ENCODE results near the gene MRFAP1L1. TPM values are rescaled to one million over a fixed set of nuclear protein-coding genes. Genes with fewer than 3 reads are reported as not detected.
A peak's percentile ranks its signal among the peaks of the same experiment; 100 is the strongest.

Gene MRFAP1L1
- total and polyA plus RNA-seq, 10 of the 15 experiments (the other 5 are each of a cell fraction or from before 2014, with no cell fraction given), result 30.6 to 85.1 (median 52.9) TPM

GRCh38 chr4:6721121-6721520 is 11.5 kb upstream of the MRFAP1L1 start (continued):
- TF ChIP-seq NFIC (IDR thresholded peaks at IDR 0.05; ENCODE audit: low read depth, low read length) (no peak), CBX3 (IDR thresholded peaks at IDR 0.05; ENCODE audit: borderline replicate concordance, low read depth) (no peak), HDGF (IDR thresholded peaks at IDR 0.05) (no peak), YY1 (IDR thresholded peaks at IDR 0.05; ENCODE audit: low read depth, low read length) (no peak)

GRCh38 chr4:6720202-6720699 is 10.6 kb upstream of the MRFAP1L1 start:
- ChIA-PET RAD21 (ENCODE audit: unreplicated experiment) (interaction anchor here (0.6 to 7.4 kb wide), 15 partner anchors 14 to 350 kb away, joined by 3 to 155 read pairs (median 4); partner anchors contain the start of genes GRPEL1 and TADA2B), SMC1A (ENCODE audit: uncharacterized antibody, unreplicated experiment) (interaction anchor here (0.6 to 6.2 kb wide), 15 partner anchors 11 to 350 kb away, joined by 3 to 153 read pairs (median 5); partner anchors contain the start of gene GRPEL1), POLR2A (interaction anchor here (0.5 to 2.8 kb wide), 4 partner anchors 153 to 349 kb away, joined by 3 to 14 read pairs (median 4); partner anchors contain the start of gene GRPEL1), CTCF (interaction anchor here (0.6 to 9.8 kb wide), 33 partner anchors 11 to 365 kb away, joined by 3 to 277 read pairs (median 5); partner anchors contain the start of genes GRPEL1, MRFAP1L1 and TBC1D14)
- H3K9ac ChIP-seq (ENCODE audit: control insufficient read depth, insufficient read depth, low read length), result no peak overlapping the region
- H3K36me3 ChIP-seq (ENCODE audit: control insufficient read depth in 2 of 2, insufficient read depth in 2 of 2, low read length in 1 of 2), result no peaks in the 10 kb centered on the region
- H3K4me3 ChIP-seq, result no peak overlapping the region
- BruUV-seq (replicated peaks), result no TSS peak
- DNase-seq (ENCODE audit: low read depth, low spot score) (no peak), FAIRE-seq (peak; percentile 74), ATAC-seq (peak; percentile 82)
- in situ Hi-C loops (cut with MboI) (loop anchor here (5.0 kb wide), 2 partner anchors 147 to 352 kb away; no protein-coding TSS in a partner anchor), intact Hi-C loops (cut with micrococcal nuclease; ENCODE audit: unreplicated experiment) (loop anchor here (1.0 kb wide), 2 partner anchors 154 to 350 kb away; no protein-coding TSS in a partner anchor)
- peaks cover 18% of the 10 kb centered on the region for H3K79me2 ChIP-seq (ENCODE audit: control insufficient read depth, insufficient read depth, low read length)
- H3K4me1 ChIP-seq (ENCODE audit: control insufficient read depth, insufficient read depth, low read length), result peaks cover 7% of the 10 kb centered on the region
- H3K27me3 ChIP-seq (replicated peaks in 1 of 2; ENCODE audit: control insufficient read depth in 2 of 2, insufficient read depth in 2 of 2, low read length in 1 of 2), result no peaks in the 10 kb centered on the region
- WGBS (ENCODE audit: insufficient coverage, insufficient replicate concordance, low lambda C conversion rate, missing lambda C conversion rate), result 1% methylated on average over 14 of the region's 14 CpGs
- H3K27ac ChIP-seq (ENCODE audit: control insufficient read depth, insufficient read depth), result no peak overlapping the region
- H3K4me2 ChIP-seq (ENCODE audit: control insufficient read depth, insufficient read depth), result peak overlapping the region; percentile 38; the same call in 1 of the 2 replicates
- H4K20me1 ChIP-seq (ENCODE audit: control insufficient read depth, insufficient read depth), result peaks cover 3% of the 10 kb centered on the region; the same call in 1 of the 2 replicates
- H2AFZ ChIP-seq (ENCODE audit: control insufficient read depth, low read depth, low read length), result peak overlapping the region; percentile 50; the same call in 1 of the 2 replicates
- H3K9me3 ChIP-seq (replicated peaks; ENCODE audit: control insufficient read depth, insufficient read depth, low read length), result no peaks in the 10 kb centered on the region
- TF ChIP-seq, protein P1, sequence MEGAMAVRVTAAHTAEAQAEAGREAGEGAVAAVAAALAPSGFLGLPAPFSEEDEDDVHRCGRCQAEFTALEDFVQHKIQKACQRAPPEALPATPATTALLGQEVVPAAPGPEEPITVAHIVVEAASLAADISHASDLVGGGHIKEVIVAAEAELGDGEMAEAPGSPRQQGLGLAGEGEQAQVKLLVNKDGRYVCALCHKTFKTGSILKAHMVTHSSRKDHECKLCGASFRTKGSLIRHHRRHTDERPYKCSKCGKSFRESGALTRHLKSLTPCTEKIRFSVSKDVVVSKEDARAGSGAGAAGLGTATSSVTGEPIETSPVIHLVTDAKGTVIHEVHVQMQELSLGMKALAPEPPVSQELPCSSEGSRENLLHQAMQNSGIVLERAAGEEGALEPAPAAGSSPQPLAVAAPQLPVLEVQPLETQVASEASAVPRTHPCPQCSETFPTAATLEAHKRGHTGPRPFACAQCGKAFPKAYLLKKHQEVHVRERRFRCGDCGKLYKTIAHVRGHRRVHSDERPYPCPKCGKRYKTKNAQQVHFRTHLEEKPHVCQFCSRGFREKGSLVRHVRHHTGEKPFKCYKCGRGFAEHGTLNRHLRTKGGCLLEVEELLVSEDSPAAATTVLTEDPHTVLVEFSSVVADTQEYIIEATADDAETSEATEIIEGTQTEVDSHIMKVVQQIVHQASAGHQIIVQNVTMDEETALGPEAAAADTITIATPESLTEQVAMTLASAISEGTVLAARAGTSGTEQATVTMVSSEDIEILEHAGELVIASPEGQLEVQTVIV (IDR thresholded peaks at IDR 0.05; ENCODE audit: borderline replicate concordance, partially characterized antibody), result no peak
- no peak for TF ChIP-seq MYB (IDR thresholded peaks at IDR 0.05; ENCODE audit: borderline replicate concordance, low read depth, low read length)
- no peak for TF ChIP-seq POLR2AphosphoS5 (IDR thresholded peaks at IDR 0.05; ENCODE audit: low read length)
- TF ChIP-seq SUPT20H (IDR thresholded peaks at IDR 0.05; ENCODE audit: borderline replicate concordance, control insufficient read depth, low read depth, low read length), result no peak
- no peak for TF ChIP-seq SPI1 (IDR thresholded peaks at IDR 0.05; ENCODE audit: borderline replicate concordance, insufficient read depth, low read depth, low read length)
- TF ChIP-seq RELB (IDR thresholded peaks at IDR 0.05; ENCODE audit: low read depth), result no peak
- TF ChIP-seq ATF7 (IDR thresholded peaks at IDR 0.05; ENCODE audit: low read depth), result no peak
- peak; percentile 38; the same call in 1 of the 2 replicates for TF ChIP-seq CBFB (IDR thresholded peaks at IDR 0.05; ENCODE audit: low read depth)
- peak; percentile 70 for TF ChIP-seq ZNF207 (IDR thresholded peaks at IDR 0.05; ENCODE audit: borderline replicate concordance)
- peak; percentile 50; the same call in 1 of the 2 replicates for TF ChIP-seq RUNX3 (IDR thresholded peaks at IDR 0.05; ENCODE audit: low read length)
- no peak for TF ChIP-seq ZNF622 (IDR thresholded peaks at IDR 0.05)
- no peak for TF ChIP-seq EED (IDR thresholded peaks at IDR 0.05; ENCODE audit: low read depth)
- TF ChIP-seq ZNF217 (IDR thresholded peaks at IDR 0.05), result no peak
- TF ChIP-seq TARDBP (IDR thresholded peaks at IDR 0.05; ENCODE audit: borderline replicate concordance), result no peak
- TF ChIP-seq RCOR1 (conservative IDR thresholded peaks at IDR 0.05; ENCODE audit: low read depth, low read length), result no peak
- TF ChIP-seq KLF5 (IDR thresholded peaks at IDR 0.05; ENCODE audit: partially characterized antibody), result peak; percentile 37
- TF ChIP-seq NBN (IDR thresholded peaks at IDR 0.05), result peak; percentile 77

Data from GM12878 (cell line).